Measurements from ENCODE around the gene C5orf22. TPM values are rescaled to one million over a fixed set of nuclear protein-coding genes. Genes with fewer than 3 reads are reported as not detected.

The C5orf22 gene
- total RNA-seq, 1 experiment from 2014 or later: 31.9 TPM

- no peak for DNase-seq (ENCODE audit: low spot score)
- CTCF ChIA-PET: no interaction called here
Observed at GRCh38 chr5:31502506-31502905, 29.6 kb upstream of the C5orf22 start.

GRCh38 chr5:31504529-31504928 is 27.6 kb upstream of the C5orf22 start:
- Histone ChIP-seq H3K4me1 (ENCODE audit: insufficient read depth, low read length, poor library complexity, severe bottlenecking) (peaks cover 13% of the 10 kb centered on the region), H3K9me3 (ENCODE audit: low read depth, low read length, poor library complexity, severe bottlenecking) (no peaks in the 10 kb centered on the region), H3K4me3 (ENCODE audit: low read depth, low read length, poor library complexity, severe bottlenecking) (no peak overlapping the region), H3K27ac (ENCODE audit: low read depth, low read length, poor library complexity, severe bottlenecking) (peak overlapping the region; percentile 13), H3K36me3 (ENCODE audit: insufficient read depth, low read length, poor library complexity, severe bottlenecking) (peaks cover 59% of the 10 kb centered on the region), H3K27me3 (replicated peaks; ENCODE audit: insufficient read depth, low read depth, low read length, poor library complexity) (no peaks in the 10 kb centered on the region)
- DNase-seq (ENCODE audit: low spot score): peak; percentile 69
- POLR2A ChIA-PET (ENCODE audit: low non-redundant PET): no interaction called here
- BruUV-seq (replicated peaks): no TSS peak
- no peak for TF ChIP-seq CTCF (conservative IDR thresholded peaks at IDR 0.05; ENCODE audit: low read depth, low read length)
- TF ChIP-seq EZH2 (IDR thresholded peaks at IDR 0.05; ENCODE audit: borderline replicate concordance, low read depth, low read length, poor library complexity, severe bottlenecking): no peak
- intact Hi-C loops (cut with micrococcal nuclease; ENCODE audit: unreplicated experiment): no loop called here
- CTCF ChIA-PET: no interaction called here

More at GRCh38 chr5:31502506-31502905, 29.6 kb upstream of the C5orf22 start:
- Histone ChIP-seq H3K9me3 (ENCODE audit: low read depth, low read length, poor library complexity, severe bottlenecking) (no peaks in the 10 kb centered on the region), H3K27ac (ENCODE audit: low read depth, low read length, poor library complexity, severe bottlenecking) (no peak overlapping the region), H3K27me3 (replicated peaks; ENCODE audit: insufficient read depth, low read depth, low read length, poor library complexity) (no peaks in the 10 kb centered on the region), H3K36me3 (ENCODE audit: insufficient read depth, low read length, poor library complexity, severe bottlenecking) (peaks cover 60% of the 10 kb centered on the region), H3K4me1 (ENCODE audit: insufficient read depth, low read length, poor library complexity, severe bottlenecking) (peaks cover 13% of the 10 kb centered on the region), H3K4me3 (ENCODE audit: low read depth, low read length, poor library complexity, severe bottlenecking) (no peak overlapping the region)
- intact Hi-C loops (cut with micrococcal nuclease; ENCODE audit: unreplicated experiment): no loop called here
- BruUV-seq (replicated peaks): no TSS peak
- TF ChIP-seq CTCF (conservative IDR thresholded peaks at IDR 0.05; ENCODE audit: low read depth, low read length): no peak
- no peak for TF ChIP-seq EZH2 (IDR thresholded peaks at IDR 0.05; ENCODE audit: borderline replicate concordance, low read depth, low read length, poor library complexity, severe bottlenecking)
- POLR2A ChIA-PET (ENCODE audit: low non-redundant PET): no interaction called here

- no TSS peak for BruUV-seq (replicated peaks)
- POLR2A ChIA-PET (ENCODE audit: low non-redundant PET): no interaction called here
- Histone ChIP-seq H3K27ac (ENCODE audit: low read depth, low read length, poor library complexity, severe bottlenecking) (no peak overlapping the region), H3K4me3 (ENCODE audit: low read depth, low read length, poor library complexity, severe bottlenecking) (no peak overlapping the region), H3K4me1 (ENCODE audit: insufficient read depth, low read length, poor library complexity, severe bottlenecking) (no peaks in the 10 kb centered on the region), H3K9me3 (ENCODE audit: low read depth, low read length, poor library complexity, severe bottlenecking) (no peaks in the 10 kb centered on the region), H3K36me3 (ENCODE audit: insufficient read depth, low read length, poor library complexity, severe bottlenecking) (peaks cover 69% of the 10 kb centered on the region), H3K27me3 (replicated peaks; ENCODE audit: insufficient read depth, low read depth, low read length, poor library complexity) (no peaks in the 10 kb centered on the region)
- CTCF ChIA-PET: no interaction called here
- TF ChIP-seq EZH2 (IDR thresholded peaks at IDR 0.05; ENCODE audit: borderline replicate concordance, low read depth, low read length, poor library complexity, severe bottlenecking) (no peak), CTCF (conservative IDR thresholded peaks at IDR 0.05; ENCODE audit: low read depth, low read length) (no peak)
- DNase-seq (ENCODE audit: low spot score): no peak
- intact Hi-C loops (cut with micrococcal nuclease; ENCODE audit: unreplicated experiment): no loop called here
Observed at GRCh38 chr5:31511305-31511704, 20.8 kb upstream of the C5orf22 start.

Measured in A673 (cell line).